WTC11 (cell line): Measurements from ENCODE around the gene SLC35G2. TPM values are rescaled to one million over a fixed set of nuclear protein-coding genes. Genes with fewer than 3 reads are reported as not detected.

Experiments
- ATAC-seq: fragments of 200-7000 bp; cut with Tn5 transposase; 2 replicates; pipeline ENCODE4 v1.10.0; 2021; ENCODE audit warnings: mild to moderate bottlenecking, moderate library complexity
- CTCF ChIA-PET: fragments of 300-600 bp; sonication (Branson Sonifier 250); formaldehyde crosslinking; loops from one replicate; lab custom pipeline; 2021; ENCODE audit warnings: antibody characterized with exemption; lab: Charles Lee
- POLR2A ChIA-PET: fragments of 350-600 bp; sonication (Branson Sonifier 250); formaldehyde crosslinking; loops from one replicate; lab custom pipeline; 2021; ENCODE audit warnings: antibody characterized with exemption; lab: Charles Lee
- DNase-seq: peaks from one replicate; pipeline ENCODE4 v3.0.0; 2021; ENCODE audit warnings: low spot score
- H3K27ac Mint-ChIP-seq: 2 replicates; pipeline ENCODE4 v1.8.0; 2021; ENCODE audit warnings: mixed read lengths
- H3K27me3 Mint-ChIP-seq: 2 replicates; pipeline ENCODE4 v1.8.0; 2021; ENCODE audit warnings: low read depth, mild to moderate bottlenecking, moderate library complexity, mixed read lengths
- H3K36me3 Mint-ChIP-seq: 2 replicates; pipeline ENCODE4 v1.8.0; 2021; ENCODE audit warnings: mixed read lengths
- H3K4me1 Mint-ChIP-seq: 2 replicates; pipeline ENCODE4 v1.8.0; 2022; ENCODE audit warnings: mixed read lengths
- H3K4me3 Mint-ChIP-seq: 2 replicates; pipeline ENCODE4 v1.8.0; 2021; ENCODE audit warnings: mild to moderate bottlenecking, moderate library complexity, mixed read lengths
- H3K9me3 Mint-ChIP-seq: 2 replicates; pipeline ENCODE4 v1.8.0; 2021; ENCODE audit warnings: mixed read lengths
- ATF1 ChIP-seq: sonication (generic); formaldehyde crosslinking; IDR thresholded peaks from 2 replicates; pipeline ENCODE4 v1.8.1; 2023; ENCODE audit warnings: mild to moderate bottlenecking, moderate library complexity, missing genetic modification reagents
- ATF2 ChIP-seq: sonication (generic); formaldehyde crosslinking; IDR thresholded peaks from 2 replicates; pipeline ENCODE4 v1.8.1; 2022; ENCODE audit warnings: low read depth, missing genetic modification reagents, borderline replicate concordance
- FOXK1 ChIP-seq: sonication (generic); formaldehyde crosslinking; IDR thresholded peaks from 2 replicates; pipeline ENCODE4 v1.8.0; 2022; ENCODE audit warnings: mild to moderate bottlenecking, moderate library complexity, missing genetic modification reagents
- FOXP1 ChIP-seq: sonication (generic); formaldehyde crosslinking; IDR thresholded peaks from 2 replicates; pipeline ENCODE4 v1.8.0; 2022; ENCODE audit warnings: missing genetic modification reagents, mild to moderate bottlenecking, moderate library complexity, borderline replicate concordance
- FOXP4 ChIP-seq: sonication (generic); formaldehyde crosslinking; IDR thresholded peaks from 2 replicates; pipeline ENCODE4 v1.8.0; 2022; ENCODE audit warnings: mild to moderate bottlenecking, missing genetic modification reagents
- HMGA2 ChIP-seq: fragments of 250-450 bp; sonication (Bioruptor Pico); IDR thresholded peaks from 2 replicates; pipeline ENCODE4 v1.4.0; 2021; ENCODE audit warnings: mild to moderate bottlenecking, moderate library complexity
- HMGXB4 ChIP-seq: sonication (generic); formaldehyde crosslinking; IDR thresholded peaks from 2 replicates; pipeline ENCODE4 v1.8.1; 2023; ENCODE audit warnings: mild to moderate bottlenecking, moderate library complexity, missing genetic modification reagents
- JUN ChIP-seq: sonication (generic); formaldehyde crosslinking; IDR thresholded peaks from 2 replicates; pipeline ENCODE4 v1.8.0; 2023; ENCODE audit warnings: mild to moderate bottlenecking, missing genetic modification reagents
- MAX ChIP-seq: sonication (generic); formaldehyde crosslinking; IDR thresholded peaks from 2 replicates; pipeline ENCODE4 v1.8.0; 2022; ENCODE audit warnings: mild to moderate bottlenecking, missing genetic modification reagents
- MLX ChIP-seq: sonication (generic); formaldehyde crosslinking; IDR thresholded peaks from 2 replicates; pipeline ENCODE4 v1.8.1; 2023; ENCODE audit warnings: mild to moderate bottlenecking, missing genetic modification reagents, moderate library complexity
- PRDM15 ChIP-seq: sonication (generic); formaldehyde crosslinking; IDR thresholded peaks from 2 replicates; pipeline ENCODE4 v1.8.0; 2022; ENCODE audit warnings: missing genetic modification reagents
- RORB ChIP-seq: fragments of 250-450 bp; sonication (Bioruptor Pico); IDR thresholded peaks from 2 replicates; pipeline ENCODE4 v1.9.0; 2021; ENCODE audit warnings: mild to moderate bottlenecking
- TEAD4 ChIP-seq: sonication (generic); formaldehyde crosslinking; IDR thresholded peaks from 2 replicates; pipeline ENCODE4 v1.8.0; 2022; ENCODE audit warnings: mild to moderate bottlenecking, missing genetic modification reagents
- USF1 ChIP-seq: sonication (generic); formaldehyde crosslinking; IDR thresholded peaks from 2 replicates; pipeline ENCODE4 v1.8.0; 2022; ENCODE audit warnings: mild to moderate bottlenecking, missing genetic modification reagents
- ZBTB43 ChIP-seq: sonication (generic); formaldehyde crosslinking; IDR thresholded peaks from 2 replicates; pipeline ENCODE4 v1.8.1; 2023; ENCODE audit warnings: mild to moderate bottlenecking, missing genetic modification reagents
- ZNF423 ChIP-seq: fragments of 250-450 bp; sonication (Bioruptor Pico); IDR thresholded peaks from 2 replicates; pipeline ENCODE4 v2.1.2; 2022; ENCODE audit warnings: mild to moderate bottlenecking, moderate library complexity
- ZSCAN18 ChIP-seq: fragments of 250-450 bp; sonication (Bioruptor Pico); IDR thresholded peaks from 2 replicates; pipeline ENCODE4 v2.1.2; 2022; ENCODE audit warnings: mild to moderate bottlenecking, moderate library complexity
- total RNA-seq: library from RNA; stranded (reverse); gene quantifications from 3 replicates; pipeline ENCODE4 v1.2.3, GENCODE V29; 2021

SLC35G2 gene
- total RNA-seq, 1 experiment from 2014 or later, result 3.6 TPM

- no peak for DNase-seq
- no peak overlapping the region for H3K4me3 Mint-ChIP-seq
- peaks cover 13% of the 10 kb centered on the region for H3K9me3 Mint-ChIP-seq
- no peak overlapping the region for H3K27ac Mint-ChIP-seq
- peaks cover 21% of the 10 kb centered on the region for H3K4me1 Mint-ChIP-seq
- ATAC-seq, result no peak
- peaks cover 2% of the 10 kb centered on the region; the same call in 1 of the 2 replicates for H3K27me3 Mint-ChIP-seq
- POLR2A ChIA-PET, result no interaction called here
- CTCF ChIA-PET, result interaction anchor here (1.0 kb wide), 1 partner anchor 83 kb away, joined by 5 read pairs; the partner anchor contains the start of gene STAG1
- peaks cover 8% of the 10 kb centered on the region for H3K36me3 Mint-ChIP-seq
- TF ChIP-seq HMGA2 (CRISPR knock-in tag) (no peak), ATF2 (CRISPR knock-in tag) (no peak), USF1 (CRISPR knock-in tag) (no peak)
Measured at GRCh38 chr3:136835089-136835812, 16.3 kb downstream of the SLC35G2 start.

GRCh38 chr3:136835813-136836510 lies 17.0 kb downstream of the SLC35G2 start:
- POLR2A ChIA-PET, result no interaction called here
- ATAC-seq, result no peak
- H3K27ac Mint-ChIP-seq, result no peak overlapping the region
- TF ChIP-seq ZSCAN18 (CRISPR knock-in tag) (no peak), FOXK1 (no peak), ATF1 (no peak), FOXP4 (CRISPR knock-in tag) (no peak), ZNF423 (no peak), ZBTB43 (CRISPR knock-in tag) (no peak), MAX (no peak), JUN (CRISPR knock-in tag) (no peak), TEAD4 (no peak), PRDM15 (no peak), FOXP1 (CRISPR knock-in tag) (no peak), RORB (no peak), HMGXB4 (no peak), MLX (CRISPR knock-in tag) (no peak)

More at GRCh38 chr3:136835813-136836510, 17.0 kb downstream of the SLC35G2 start:
- H3K36me3 Mint-ChIP-seq, result peaks cover 5% of the 10 kb centered on the region
- peaks cover 9% of the 10 kb centered on the region for H3K9me3 Mint-ChIP-seq
- CTCF ChIA-PET, result interaction anchor here (1.0 kb wide), 1 partner anchor 84 kb away, joined by 5 read pairs; the partner anchor contains the start of gene STAG1
- no peak for DNase-seq
- H3K27me3 Mint-ChIP-seq, result no peaks in the 10 kb centered on the region; the same call in 1 of the 2 replicates
- H3K4me1 Mint-ChIP-seq, result peaks cover 21% of the 10 kb centered on the region
- no peak overlapping the region for H3K4me3 Mint-ChIP-seq
